Activated CD8-positive, alpha-beta T cell treated with anti-CD3 and anti-CD28 coated beads, Interleukin-2, amount 10 ng/mL, durations not matched to agents 7 days and 5 days (primary cell): ENCODE results near the gene FLOT2. TPM values are rescaled to one million over a fixed set of nuclear protein-coding genes. Genes with fewer than 3 reads are reported as not detected.
"Not testable (repeated sequence)": the region's sequence is repeated elsewhere in the genome, so short reads cannot be mapped to it uniquely, and the experiment has no call there.

Source experiments
- ATAC-seq: fragments of 150-1000 bp; cut with Tn5 transposase; one replicate; pipeline ENCODE4 v1.10.0; 2021; ENCODE audit warnings: moderate library complexity
- CTCF ChIA-PET: fragments of 350-600 bp; sonication (Branson Sonifier 250); formaldehyde crosslinking; loops from one replicate; lab custom pipeline; 2021; ENCODE audit warnings: antibody characterized with exemption; lab: Charles Lee
- POLR2A ChIA-PET: fragments of 350-600 bp; sonication (Branson Sonifier 250); formaldehyde crosslinking; loops from one replicate; lab custom pipeline; 2021; ENCODE audit warnings: antibody characterized with exemption; lab: Charles Lee
- DNase-seq: peaks from one replicate; pipeline ENCODE4 v3.0.0-alpha.2; 2020
- H3K27ac Mint-ChIP-seq: one replicate; pipeline ENCODE4 v1.8.0; 2021; ENCODE audit warnings: mild to moderate bottlenecking, mixed read lengths
- H3K27me3 Mint-ChIP-seq: one replicate; pipeline ENCODE4 v1.8.0; 2021; ENCODE audit warnings: low read depth, mixed read lengths
- H3K36me3 Mint-ChIP-seq: one replicate; pipeline ENCODE4 v1.8.0; 2021; ENCODE audit warnings: low read depth, mixed read lengths
- H3K4me1 Mint-ChIP-seq: one replicate; pipeline ENCODE4 v1.8.0; 2021; ENCODE audit warnings: low read depth, mixed read lengths
- H3K4me3 Mint-ChIP-seq: one replicate; pipeline ENCODE4 v1.8.0; 2021; ENCODE audit warnings: mild to moderate bottlenecking, mixed read lengths
- H3K9me3 Mint-ChIP-seq: one replicate; pipeline ENCODE4 v1.8.0; 2022; ENCODE audit warnings: mixed read lengths; ENCODE audit not compliant: insufficient read depth
- microRNA-seq: library from miRNA; unstranded; fragments of <30 nt; microRNA quantifications from one replicate; pipeline ENCODE4 v1.2.0, GENCODE V29; 2022
- total RNA-seq, 2 experiments: library from RNA; stranded (reverse); gene quantifications; one replicate each; pipeline ENCODE4 v1.2.3, GENCODE V29; 2021

Gene FLOT2
- total RNA-seq, 2 experiments from 2014 or later: 197 to 198 TPM

DNA sequence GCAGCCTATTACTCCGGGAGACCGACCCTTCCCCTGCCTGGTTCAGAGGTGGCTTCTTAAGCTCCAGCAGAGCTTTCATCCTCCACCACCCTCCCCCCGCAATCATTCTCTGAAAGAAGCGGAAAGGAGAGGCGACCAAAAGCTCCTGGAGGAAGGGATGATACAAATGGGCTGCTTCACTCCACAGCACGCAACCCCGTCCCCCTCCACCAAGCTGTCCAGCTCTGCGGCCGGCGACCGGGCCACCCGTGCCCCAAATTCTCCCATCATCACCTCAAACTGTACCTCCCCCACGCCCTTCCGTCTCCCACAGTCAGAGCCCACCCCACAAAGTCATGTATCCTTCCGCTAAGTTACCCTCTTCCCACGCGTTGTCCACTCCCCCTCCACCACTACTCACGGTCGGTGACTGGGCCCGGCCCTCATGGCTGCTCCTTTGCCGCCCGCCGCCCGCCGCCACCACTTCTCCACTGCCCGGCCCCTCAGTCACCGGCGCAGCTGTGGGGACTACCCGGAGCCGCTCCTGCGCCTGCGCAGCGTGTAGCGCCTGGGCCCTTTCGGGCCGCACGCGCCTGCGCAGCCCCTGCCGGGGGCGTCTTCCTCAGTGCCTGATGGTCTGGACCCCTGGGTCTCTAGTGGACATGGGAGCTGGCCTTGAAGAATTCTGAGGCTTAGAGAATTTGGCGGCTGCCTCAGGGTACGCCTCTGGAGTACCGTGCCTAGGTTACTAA, 55.1 kb downstream of the FLOT2 start, which contains the start of gene FAM222B:
TSS of gene FAM222B (minus strand) at position 509 of the 731 bp plus-strand sequence. CDS start 76,123 bp downstream, outside the sequence.
- Mint-ChIP-seq H3K27ac (peak within 1 kb of the TSS; percentile 97), H3K9me3 (no peaks in the 10 kb centered on the region), H3K36me3 (peaks cover 16% of the 10 kb centered on the region), H3K4me1 (peaks cover 28% of the 10 kb centered on the region), H3K27me3 (no peaks in the 10 kb centered on the region), H3K4me3 (peak within 1 kb of the TSS; percentile 100)
- ChIA-PET POLR2A (interaction anchor here (0.5 to 2.1 kb wide), 12 partner anchors 16 to 181 kb away, joined by 3 to 14 read pairs (median 5); partner anchors contain the start of genes FLOT2, RPL23A, SDF2 and SUPT6H), CTCF (interaction anchor here (0.6 to 4.8 kb wide), 20 partner anchors 9 to 306 kb away, joined by 3 to 37 read pairs (median 3); partner anchors contain the start of genes DHRS13, SDF2 and TLCD1)
- DNase-seq: peak; percentile 90
- ATAC-seq: peak; percentile 99

DNA sequence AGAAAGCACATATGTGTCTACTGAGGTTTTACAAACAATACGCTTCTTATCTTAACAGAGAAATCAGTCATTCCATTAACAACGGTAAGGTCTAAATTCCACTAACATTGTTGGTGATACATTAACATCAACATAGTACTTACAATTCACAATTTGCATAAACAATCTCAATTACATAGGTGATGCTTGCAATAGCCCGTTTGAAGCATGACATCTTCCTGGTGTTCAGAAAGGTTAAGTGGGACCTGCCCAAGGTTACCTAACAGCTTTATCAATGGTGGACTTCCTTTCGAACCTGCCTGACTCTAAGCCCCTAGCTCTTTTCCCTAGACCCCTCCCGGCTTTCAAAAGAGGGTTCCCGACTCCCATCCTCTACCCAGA, 55.6 kb downstream of the FLOT2 start:
- DNase-seq: peak; percentile 28
- Mint-ChIP-seq H3K27ac (peak overlapping the region; percentile 97), H3K9me3 (no peaks in the 10 kb centered on the region), H3K4me1 (peaks cover 28% of the 10 kb centered on the region), H3K27me3 (no peaks in the 10 kb centered on the region), H3K4me3 (peak overlapping the region; percentile 100), H3K36me3 (peaks cover 16% of the 10 kb centered on the region)
- CTCF ChIA-PET: interaction anchor here (0.6 to 4.8 kb wide), 18 partner anchors 24 to 306 kb away, joined by 3 to 37 read pairs (median 3); partner anchors contain the start of genes DHRS13, SDF2 and TLCD1
- ATAC-seq: peak; percentile 35
- POLR2A ChIA-PET: interaction anchor here (0.7 to 2.1 kb wide), 11 partner anchors 15 to 180 kb away, joined by 3 to 14 read pairs (median 5); partner anchors contain the start of genes FLOT2, RPL23A, SDF2 and SUPT6H

DNA sequence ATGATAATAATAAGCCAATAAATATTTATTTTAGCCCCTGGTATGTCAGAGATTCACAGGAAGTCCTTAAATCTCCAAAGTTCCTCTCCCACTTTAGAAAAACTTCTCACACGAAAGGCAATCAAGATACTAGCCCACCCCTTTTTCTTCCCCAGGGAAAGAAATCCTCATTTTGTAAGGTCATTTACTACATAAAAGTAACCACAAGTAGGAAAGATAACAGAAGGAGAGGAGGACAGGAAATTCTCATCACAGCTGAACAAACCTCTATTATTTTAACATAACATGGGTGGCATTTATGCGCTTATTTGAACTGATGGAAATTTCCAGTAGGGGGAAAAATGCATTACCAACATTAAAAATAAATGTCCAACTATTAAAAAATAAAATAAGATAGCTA, 58.3 kb downstream of the FLOT2 start:
- Mint-ChIP-seq H3K4me1 (peaks cover 30% of the 10 kb centered on the region), H3K36me3 (peaks cover 19% of the 10 kb centered on the region), H3K9me3 (no peaks in the 10 kb centered on the region), H3K4me3 (no peak overlapping the region), H3K27me3 (no peaks in the 10 kb centered on the region), H3K27ac (no peak overlapping the region)
- DNase-seq (no peak), ATAC-seq (no peak)
- POLR2A ChIA-PET: no interaction called here
- CTCF ChIA-PET: interaction anchor here (1.4 kb wide), 1 partner anchor 112 kb away, joined by 3 read pairs; no protein-coding TSS in a partner anchor

- DNase-seq, H3K27ac Mint-ChIP-seq, ATAC-seq, POLR2A ChIA-PET, H3K4me3 Mint-ChIP-seq, H3K27me3 Mint-ChIP-seq, H3K9me3 Mint-ChIP-seq: not testable (repeated sequence)
- CTCF ChIA-PET: interaction anchor here (1.2 kb wide), 1 partner anchor 72 kb away, joined by 3 read pairs; no protein-coding TSS in a partner anchor
- Mint-ChIP-seq H3K36me3 (peaks cover 20% of the 10 kb centered on the region), H3K4me1 (peaks cover 23% of the 10 kb centered on the region)
Observed at GRCh38 chr17:28836541-28836940, 61.0 kb downstream of the FLOT2 start.

DNA sequence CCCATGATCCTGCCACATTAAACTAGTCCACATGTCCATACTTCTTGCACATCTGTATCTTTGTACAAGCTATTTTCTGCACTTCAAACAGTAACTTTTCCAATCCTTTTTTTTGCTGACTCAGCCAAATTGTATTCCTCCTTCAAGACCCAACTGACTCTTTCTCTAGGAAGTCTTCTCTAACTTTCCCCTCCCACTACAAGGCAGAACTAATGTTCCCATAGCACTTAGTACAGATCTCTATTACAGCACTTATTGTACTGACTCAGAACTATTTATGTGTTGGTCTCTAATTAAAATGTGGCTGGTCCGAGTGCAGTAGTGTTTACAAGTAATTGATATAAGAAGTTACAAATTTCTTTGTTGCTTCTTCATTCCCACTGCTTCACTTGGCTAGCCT, 63.1 kb downstream of the FLOT2 start:
- H3K4me3 Mint-ChIP-seq: no peak overlapping the region
- POLR2A ChIA-PET: no interaction called here
- peaks cover 10% of the 10 kb centered on the region for H3K4me1 Mint-ChIP-seq
- H3K27ac Mint-ChIP-seq: no peak overlapping the region
- DNase-seq (no peak), ATAC-seq (no peak)
- peaks cover 23% of the 10 kb centered on the region for H3K36me3 Mint-ChIP-seq
- CTCF ChIA-PET: interaction anchor here (1.2 to 1.3 kb wide), 2 partner anchors 71 to 108 kb away, joined by 3 to 4 read pairs; no protein-coding TSS in a partner anchor
- no peaks in the 10 kb centered on the region for H3K9me3 Mint-ChIP-seq
- no peaks in the 10 kb centered on the region for H3K27me3 Mint-ChIP-seq

Small RNAs within 50 kb of the gene (microRNA-seq; reads per million reads assigned to microRNA genes)
- gene MIR451B: not detected

Other genes with a start within 250 kb of the FLOT2 start
- 10 to 100 TPM; 51.7 to 54.5 TPM for gene SDF2, start 235.8 kb downstream of the FLOT2 start, total RNA-seq
- 10 to 100 TPM; 69.4 to 72.8 TPM for gene SUPT6H, start 235.5 kb downstream of the FLOT2 start, total RNA-seq
- gene PROCA1, start 185.8 kb downstream of the FLOT2 start, total RNA-seq: 1 to 10 TPM; 5.3 to 6.1 TPM
- 10 to 100 TPM in 1 of 2 experiments, 1 to 10 TPM in 1; 10.0 to 12.7 TPM for gene RAB34, start 179.9 kb downstream of the FLOT2 start, total RNA-seq
- 1,000 to 10,000 TPM; 1,988 to 2,040 TPM for gene RPL23A, start 177.7 kb downstream of the FLOT2 start, total RNA-seq
- gene TLCD1, start 171.5 kb downstream of the FLOT2 start, total RNA-seq: 1 to 10 TPM; 2.8 to 3.0 TPM
- 1 to 10 TPM; 4.8 to 5.0 TPM for gene NEK8, start 168.9 kb downstream of the FLOT2 start, total RNA-seq
- gene TRAF4, start 153.7 kb downstream of the FLOT2 start, total RNA-seq: 10 to 100 TPM; 66.0 to 78.4 TPM
- 10 to 100 TPM; 15.4 to 17.1 TPM for gene FAM222B, start 54.9 kb downstream of the FLOT2 start, total RNA-seq
- 10 to 100 TPM; 46.3 to 50.7 TPM for gene ERAL1, start 42.7 kb downstream of the FLOT2 start, total RNA-seq
- 10 to 100 TPM; 29.2 to 29.3 TPM for gene DHRS13, start 5.3 kb upstream of the FLOT2 start, total RNA-seq
- 10 to 100 TPM; 66.5 to 67.4 TPM for gene PHF12, start 53.8 kb upstream of the FLOT2 start, total RNA-seq
- gene SEZ6, start 108.3 kb upstream of the FLOT2 start, total RNA-seq: not detected
- 1 to 10 TPM in 1 of 2 experiments, under 1 TPM in 1; 0.53 to 1.5 TPM for gene PIPOX, start 145.4 kb upstream of the FLOT2 start, total RNA-seq